NCI-H1048 (cell line): ENCODE results near the gene STAP1.
"Not testable (repeated sequence)": the region's sequence is repeated elsewhere in the genome, so short reads cannot be mapped to it uniquely, and the experiment has no call there.

Experiments
- DNase-seq: peaks from one replicate; lab custom pipeline; 2025; lab: John Stamatoyannopoulos, UW

Gene STAP1, protein sequence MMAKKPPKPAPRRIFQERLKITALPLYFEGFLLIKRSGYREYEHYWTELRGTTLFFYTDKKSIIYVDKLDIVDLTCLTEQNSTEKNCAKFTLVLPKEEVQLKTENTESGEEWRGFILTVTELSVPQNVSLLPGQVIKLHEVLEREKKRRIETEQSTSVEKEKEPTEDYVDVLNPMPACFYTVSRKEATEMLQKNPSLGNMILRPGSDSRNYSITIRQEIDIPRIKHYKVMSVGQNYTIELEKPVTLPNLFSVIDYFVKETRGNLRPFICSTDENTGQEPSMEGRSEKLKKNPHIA

GRCh38 chr4:67558493-67558892 lies at the start of gene STAP1:
STAP1 (plus strand) TSS chr4:67558727; CDS start chr4:67558810, 83 bp downstream.
- DNase-seq, result no peak

- no peak for DNase-seq
These were observed 46.0 kb upstream of the STAP1 start for GRCh38 chr4:67512501-67512900.

DNA sequence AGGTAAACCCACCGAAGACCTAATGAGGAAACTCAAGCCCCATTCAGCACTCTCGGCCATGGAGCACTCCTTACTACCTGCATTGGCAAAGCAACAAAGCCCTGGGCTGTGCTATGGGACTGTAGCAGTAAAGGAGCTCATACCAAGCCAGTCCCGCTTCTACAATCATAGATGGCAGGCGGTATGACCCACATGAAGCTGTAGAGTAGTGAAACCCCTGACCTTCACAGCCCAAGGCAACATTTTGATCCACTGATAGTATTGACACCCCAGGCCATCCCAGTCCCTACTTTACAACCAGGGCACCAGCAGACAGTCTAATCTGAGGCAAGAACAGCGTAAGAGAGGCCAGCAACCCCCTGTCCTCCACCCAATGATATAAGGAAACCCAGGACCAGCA lies 38.4 kb upstream of the STAP1 start:
- no peak for DNase-seq

DNA sequence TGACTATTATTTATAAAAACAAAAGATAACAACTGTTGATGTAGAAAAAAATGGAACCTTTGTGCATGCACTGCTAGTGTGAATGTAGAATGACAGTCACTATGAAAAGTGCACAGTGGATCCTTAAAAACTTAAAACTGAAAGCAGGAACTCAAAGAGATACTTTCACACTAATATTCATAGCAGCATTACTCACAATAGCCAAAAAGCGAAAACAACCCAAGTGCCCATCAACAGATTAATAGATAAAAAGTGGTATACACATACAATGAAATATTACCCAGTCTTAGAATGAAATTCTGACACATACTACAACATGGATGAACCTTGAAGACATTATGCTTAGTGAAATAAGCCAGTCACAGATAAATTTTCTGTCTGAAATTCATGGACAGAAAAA lies 37.0 kb upstream of the STAP1 start:
- no peak for DNase-seq

DNA sequence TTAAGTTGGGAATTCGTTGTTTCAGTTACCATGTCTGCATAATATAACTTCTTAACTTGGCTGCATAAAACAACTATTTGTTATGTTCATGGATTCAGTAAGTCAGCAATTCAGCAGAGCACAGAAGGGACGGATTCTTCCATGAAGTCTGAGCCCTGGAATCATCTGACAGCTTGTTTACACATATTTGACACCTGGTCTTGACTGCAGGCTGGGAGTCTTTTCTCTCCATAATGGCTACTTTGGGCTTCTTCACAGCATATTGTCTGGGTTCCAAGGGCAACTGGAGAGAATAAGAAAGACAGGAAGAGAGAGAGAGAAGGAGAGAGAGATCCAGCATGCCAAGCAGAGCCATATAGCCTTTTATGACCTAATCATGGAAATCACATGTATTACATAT lies 36.3 kb upstream of the STAP1 start:
- no peak for DNase-seq

DNA sequence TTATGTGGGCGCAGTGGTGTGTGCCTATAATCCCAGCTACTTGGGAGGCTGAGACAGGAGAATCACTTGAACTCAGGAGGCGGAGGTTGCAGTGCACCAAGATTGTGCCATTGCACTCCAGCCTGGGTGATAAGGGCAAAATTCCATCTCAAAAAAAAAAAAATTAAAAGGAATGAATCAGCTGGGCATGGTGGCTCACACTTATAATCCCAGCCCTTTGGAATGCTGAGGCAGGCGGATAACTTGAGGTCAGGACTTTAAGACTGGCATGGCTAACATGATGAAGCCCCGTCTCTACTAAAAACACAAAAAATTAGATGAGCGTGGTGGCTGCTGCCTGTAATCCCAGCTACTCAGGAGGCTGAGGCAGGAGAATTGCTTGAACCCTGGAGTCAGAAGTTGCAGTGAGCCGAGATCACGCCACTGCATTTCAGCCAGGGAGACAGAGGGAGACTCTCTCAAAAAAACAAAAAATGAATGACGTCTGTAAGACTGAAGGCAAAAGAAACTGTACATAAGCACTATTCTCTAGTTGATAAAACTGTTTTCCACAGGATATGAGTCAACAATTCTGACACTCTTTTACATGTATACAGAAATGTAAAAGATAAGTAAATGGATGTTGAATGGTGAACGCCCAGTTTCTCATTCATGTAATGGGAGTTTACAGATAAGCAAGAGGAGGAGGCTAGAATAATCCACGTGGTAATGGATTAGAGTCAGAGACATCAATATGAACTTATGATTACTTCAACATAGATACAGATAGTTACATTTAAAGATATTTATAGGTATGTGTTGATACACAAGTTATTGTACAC lies 35.5 kb upstream of the STAP1 start:
- DNase-seq, result no peak

DNA sequence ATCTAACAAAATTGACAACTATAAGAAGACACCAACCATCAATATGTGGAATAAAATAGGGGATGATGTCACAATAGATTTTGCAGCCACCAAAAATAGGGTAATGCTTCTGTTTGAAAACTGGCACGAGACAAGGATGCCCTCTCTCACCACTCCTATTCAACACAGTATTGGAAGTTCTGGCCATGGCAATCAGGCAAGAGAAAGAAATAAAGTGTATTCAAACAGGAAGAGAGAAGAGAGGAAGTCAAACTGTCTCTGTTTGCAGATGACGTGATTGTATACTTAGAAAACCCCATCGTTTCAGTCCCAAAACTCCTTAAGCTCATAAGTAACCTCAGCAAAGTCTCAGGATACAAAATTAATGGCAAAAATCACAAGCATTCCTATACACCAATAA lies 34.4 kb upstream of the STAP1 start:
- not testable (repeated sequence) for DNase-seq

- DNase-seq, result no peak
These were observed 27.1 kb upstream of the STAP1 start for GRCh38 chr4:67531379-67531962.

- not testable (repeated sequence) for DNase-seq
These were observed 26.1 kb upstream of the STAP1 start for GRCh38 chr4:67532397-67532796.

- no peak for DNase-seq
These were observed 25.4 kb upstream of the STAP1 start for GRCh38 chr4:67533112-67533511.

- DNase-seq, result no peak
These were observed 23.2 kb upstream of the STAP1 start for GRCh38 chr4:67535280-67535840.

DNA sequence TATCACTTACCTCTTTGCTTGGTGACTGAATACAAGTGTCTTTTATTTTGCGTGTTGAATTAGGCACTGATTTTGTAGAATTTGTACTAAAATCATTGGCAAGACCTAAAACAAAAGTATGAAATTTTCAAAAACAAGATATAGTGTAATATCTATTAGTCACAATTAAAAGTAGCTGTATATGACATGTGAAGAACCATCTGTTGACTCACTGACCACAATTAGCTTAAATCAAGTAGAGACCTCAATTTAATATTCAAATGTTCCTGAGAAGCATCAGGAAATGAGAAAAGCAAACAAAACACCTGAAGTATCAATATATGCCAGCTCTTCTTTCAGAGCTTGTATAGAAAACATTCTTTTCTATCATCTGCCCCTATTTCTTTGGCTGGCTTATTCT lies 18.7 kb upstream of the STAP1 start:
- DNase-seq, result no peak

GRCh38 chr4:67542076-67542475 lies 16.5 kb upstream of the STAP1 start:
- DNase-seq, result no peak

DNA sequence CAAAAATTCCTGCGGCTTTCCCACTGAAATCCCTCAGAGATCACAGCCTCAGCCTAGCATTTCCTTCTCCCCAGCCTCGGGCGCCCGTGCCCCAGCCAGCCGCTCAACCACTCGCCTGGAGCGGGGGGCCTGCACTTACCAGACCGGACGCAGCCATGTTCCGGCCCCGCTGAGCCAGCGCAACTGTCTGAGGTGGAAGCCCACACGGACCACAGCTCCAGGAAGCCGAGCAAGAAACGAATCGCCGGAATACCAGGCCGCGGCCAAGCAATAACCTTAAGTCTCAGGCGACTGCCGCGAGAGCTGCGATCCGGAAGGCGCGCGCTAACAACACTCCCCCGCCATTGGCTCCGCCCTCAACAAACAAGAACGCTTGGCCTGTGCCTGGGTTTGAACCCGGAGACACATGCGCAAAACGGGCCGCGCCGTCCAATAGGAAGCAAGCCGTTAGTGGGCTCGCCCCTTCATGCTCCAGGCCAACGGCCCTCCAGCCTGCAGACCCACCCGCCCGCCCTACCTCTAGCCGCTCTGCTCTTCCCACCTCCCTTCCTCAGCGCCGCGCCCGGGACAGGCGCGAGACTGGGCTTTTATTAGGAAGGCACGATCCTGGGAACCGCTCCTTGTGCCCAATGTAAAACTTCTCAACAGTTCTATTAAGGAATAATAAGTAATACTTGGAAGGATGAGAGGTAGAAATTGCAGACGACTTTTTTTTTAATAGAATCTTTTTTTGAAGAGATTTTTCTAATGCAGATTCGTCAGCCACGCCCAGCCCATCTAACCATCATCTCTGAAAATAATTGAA lies 13.1 kb upstream of the STAP1 start, which contains the start of gene CENPC:
TSS of gene CENPC (minus strand) at position 305 of the 805 bp plus-strand sequence. CDS start at position 157, 148 bp downstream.
- peak; percentile 94 for DNase-seq

DNA sequence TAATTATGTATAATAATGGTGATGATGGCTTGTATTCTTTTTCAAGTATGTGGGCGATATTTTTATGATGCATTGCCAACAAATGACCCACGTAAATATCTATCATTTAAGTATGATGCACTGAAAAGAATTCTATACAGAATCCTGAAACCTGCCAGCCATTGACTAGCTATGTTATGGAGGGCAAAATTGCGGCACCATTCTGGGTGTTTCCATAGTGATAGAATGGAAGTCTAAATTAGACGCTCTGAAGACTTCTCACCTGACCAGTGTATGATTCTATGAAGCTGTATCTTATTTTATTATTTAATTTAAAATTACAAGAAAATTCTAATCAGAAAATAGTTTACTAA lies 12.5 kb upstream of the STAP1 start:
- no peak for DNase-seq

DNA sequence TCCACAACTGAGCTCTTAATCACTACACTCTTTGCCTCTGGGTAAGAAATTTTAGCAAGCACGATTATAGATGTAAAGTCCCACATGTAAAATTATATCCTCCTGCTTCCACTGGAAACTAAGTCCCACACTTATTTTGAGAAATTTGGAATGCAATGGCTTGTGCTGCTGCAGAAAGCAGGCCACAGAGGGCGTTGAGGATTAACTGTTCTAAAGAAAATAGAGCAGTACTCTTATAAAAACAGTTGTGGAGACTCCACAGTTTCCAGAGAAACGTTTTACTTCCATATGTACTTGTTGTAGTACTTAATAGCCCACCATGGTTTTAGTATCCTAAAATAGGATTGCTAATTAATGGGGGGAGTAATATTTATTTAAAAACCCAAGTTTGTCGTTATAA lies 11.6 kb upstream of the STAP1 start:
- no peak for DNase-seq

- no peak for DNase-seq
These were observed 9.4 kb upstream of the STAP1 start for GRCh38 chr4:67549123-67549522.

GRCh38 chr4:67550451-67550850 lies 8.1 kb upstream of the STAP1 start:
- no peak for DNase-seq

DNA sequence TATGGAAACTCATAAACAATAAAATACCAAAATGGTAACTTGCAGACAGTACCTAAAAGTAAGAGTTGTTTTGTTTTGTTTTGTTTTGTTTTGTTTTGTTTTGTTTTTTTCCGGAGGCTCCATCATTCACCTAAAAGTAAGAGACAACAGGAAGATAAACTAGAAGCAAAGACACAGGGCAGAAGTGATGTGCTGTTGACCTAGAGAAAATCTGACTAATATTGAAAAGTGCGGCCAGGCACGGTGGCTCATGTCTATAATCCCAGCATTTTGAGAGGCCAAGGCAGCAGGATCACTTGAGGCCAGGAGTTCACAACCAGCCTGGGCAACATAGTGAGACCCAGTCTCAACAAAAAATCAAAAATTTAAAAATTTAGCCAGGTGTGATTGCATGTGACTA lies 7.7 kb upstream of the STAP1 start:
- no peak for DNase-seq

- DNase-seq, result not testable (repeated sequence)
These were observed 6.3 kb upstream of the STAP1 start for GRCh38 chr4:67552146-67552792.

GRCh38 chr4:67554096-67554495 lies 4.4 kb upstream of the STAP1 start:
- DNase-seq, result no peak
